GM23248 (cell line): ENCODE measurements around the gene PRRT2.

Experiments used
- EZH2 ChIP-seq: fragments of 200-600 bp; sonication (generic); IDR thresholded peaks from 2 replicates; pipeline ENCODE4 v1.6.1; 2018; ENCODE audit warnings: antibody characterized with exemption, mild to moderate bottlenecking; ENCODE audit not compliant: insufficient read depth, poor library complexity, severe bottlenecking
- EZH2phosphoT487 ChIP-seq: fragments of 200-600 bp; sonication (generic); IDR thresholded peaks from 2 replicates; pipeline ENCODE4 v1.6.1; 2018; ENCODE audit warnings: antibody characterized with exemption, moderate library complexity, mild to moderate bottlenecking, low read depth; ENCODE audit not compliant: insufficient read depth

- TF ChIP-seq EZH2 (no peak), EZH2phosphoT487 (no peak)
Observed at GRCh38 chr16:29769507-29769906, 42.5 kb upstream of the PRRT2 start.
